GM13977 (cell line): ENCODE results near the gene AGO1.
A peak's percentile ranks its signal among the peaks of the same experiment; 100 is the strongest.
"Not testable (repeated sequence)": the region's sequence is repeated elsewhere in the genome, so short reads cannot be mapped to it uniquely, and the experiment has no call there.

Source experiments
- DNase-seq: peaks from one replicate; pipeline ENCODE4 v3.0.0; 2012; ENCODE audit warnings: low spot score
- in situ Hi-C: fragments of 300-500 bp; cut with MboI; formaldehyde crosslinking; loops from one replicate; pipeline ENCODE4 v1.12.0; 2022; ENCODE audit warnings: low sequenced_read_pairs, low pct_unique_long_range_greater_than_20kb, mixed read lengths, inconsistent platforms; ENCODE audit not compliant: unreplicated experiment
- TF ChIP-seq, protein P1 (sequence below): IDR thresholded peaks from 2 replicates; pipeline ENCODE4 v1.5.1; 2012; ENCODE audit warnings: mild to moderate bottlenecking, control low read depth; ENCODE audit not compliant: insufficient read depth; ENCODE audit errors: extremely low read depth, missing control alignments

The AGO1 gene

DNA sequence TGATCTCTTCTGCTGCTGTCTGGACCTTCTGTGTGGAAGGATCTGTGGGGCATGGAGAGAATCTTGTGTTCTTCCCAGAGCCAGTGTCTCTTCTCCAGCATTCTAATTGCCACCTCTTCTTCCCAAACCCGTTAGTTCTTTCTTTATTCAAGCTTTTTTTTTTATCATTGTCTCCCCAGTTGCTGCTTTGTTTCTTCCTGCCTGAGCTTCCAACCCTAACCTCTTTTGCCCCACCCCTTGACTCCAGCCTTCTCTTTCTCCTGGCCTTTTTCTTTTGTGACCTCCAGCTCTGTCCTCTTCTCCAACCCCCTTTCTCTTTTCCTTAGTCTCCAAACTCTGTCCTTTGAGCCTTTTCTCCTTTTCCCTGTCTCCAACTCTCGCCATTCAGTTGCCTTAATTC lies 4.5 kb downstream of the AGO1 start:
- in situ Hi-C loops, result no loop called here
- no peak for DNase-seq
- TF ChIP-seq, protein P1, sequence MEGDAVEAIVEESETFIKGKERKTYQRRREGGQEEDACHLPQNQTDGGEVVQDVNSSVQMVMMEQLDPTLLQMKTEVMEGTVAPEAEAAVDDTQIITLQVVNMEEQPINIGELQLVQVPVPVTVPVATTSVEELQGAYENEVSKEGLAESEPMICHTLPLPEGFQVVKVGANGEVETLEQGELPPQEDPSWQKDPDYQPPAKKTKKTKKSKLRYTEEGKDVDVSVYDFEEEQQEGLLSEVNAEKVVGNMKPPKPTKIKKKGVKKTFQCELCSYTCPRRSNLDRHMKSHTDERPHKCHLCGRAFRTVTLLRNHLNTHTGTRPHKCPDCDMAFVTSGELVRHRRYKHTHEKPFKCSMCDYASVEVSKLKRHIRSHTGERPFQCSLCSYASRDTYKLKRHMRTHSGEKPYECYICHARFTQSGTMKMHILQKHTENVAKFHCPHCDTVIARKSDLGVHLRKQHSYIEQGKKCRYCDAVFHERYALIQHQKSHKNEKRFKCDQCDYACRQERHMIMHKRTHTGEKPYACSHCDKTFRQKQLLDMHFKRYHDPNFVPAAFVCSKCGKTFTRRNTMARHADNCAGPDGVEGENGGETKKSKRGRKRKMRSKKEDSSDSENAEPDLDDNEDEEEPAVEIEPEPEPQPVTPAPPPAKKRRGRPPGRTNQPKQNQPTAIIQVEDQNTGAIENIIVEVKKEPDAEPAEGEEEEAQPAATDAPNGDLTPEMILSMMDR, result no peak

DNA sequence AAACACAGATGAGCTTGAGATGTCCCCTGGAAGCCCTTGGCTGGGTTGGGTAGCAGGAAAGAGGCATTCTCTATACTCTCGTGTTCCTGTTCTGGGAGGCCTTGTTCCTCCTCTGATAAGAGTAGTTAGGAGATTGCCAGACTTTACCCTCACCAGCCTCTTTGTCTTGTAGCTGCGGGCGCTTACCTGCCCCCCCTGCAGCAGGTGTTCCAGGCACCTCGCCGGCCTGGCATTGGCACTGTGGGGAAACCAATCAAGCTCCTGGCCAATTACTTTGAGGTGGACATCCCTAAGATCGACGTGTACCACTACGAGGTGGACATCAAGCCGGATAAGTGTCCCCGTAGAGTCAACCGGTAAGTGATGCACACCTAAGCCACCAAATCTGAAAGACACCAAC lies 5.2 kb downstream of the AGO1 start:
- in situ Hi-C loops, result no loop called here
- TF ChIP-seq, protein P1, result no peak
- no peak for DNase-seq

DNA sequence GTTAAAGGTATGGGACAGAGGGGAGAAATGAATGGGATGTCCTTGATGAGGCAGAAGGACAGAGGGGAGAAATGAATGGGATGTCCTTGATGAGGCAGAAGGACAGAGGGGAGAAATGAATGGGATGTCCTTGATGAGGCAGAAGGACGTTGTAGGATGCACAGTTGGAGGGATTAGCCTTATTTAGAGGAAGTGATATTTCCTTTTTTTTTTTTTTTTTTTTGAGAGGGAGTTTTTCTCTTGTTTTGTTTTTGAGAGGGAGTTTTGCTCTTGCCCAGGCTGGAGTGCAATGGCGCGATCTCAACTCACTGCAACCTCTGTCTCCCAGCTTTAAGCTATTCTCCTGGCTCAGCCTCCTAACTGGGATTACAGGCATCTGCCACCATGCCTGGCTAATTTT lies 6.0 kb downstream of the AGO1 start:
- in situ Hi-C loops, DNase-seq: not testable (repeated sequence)

DNA sequence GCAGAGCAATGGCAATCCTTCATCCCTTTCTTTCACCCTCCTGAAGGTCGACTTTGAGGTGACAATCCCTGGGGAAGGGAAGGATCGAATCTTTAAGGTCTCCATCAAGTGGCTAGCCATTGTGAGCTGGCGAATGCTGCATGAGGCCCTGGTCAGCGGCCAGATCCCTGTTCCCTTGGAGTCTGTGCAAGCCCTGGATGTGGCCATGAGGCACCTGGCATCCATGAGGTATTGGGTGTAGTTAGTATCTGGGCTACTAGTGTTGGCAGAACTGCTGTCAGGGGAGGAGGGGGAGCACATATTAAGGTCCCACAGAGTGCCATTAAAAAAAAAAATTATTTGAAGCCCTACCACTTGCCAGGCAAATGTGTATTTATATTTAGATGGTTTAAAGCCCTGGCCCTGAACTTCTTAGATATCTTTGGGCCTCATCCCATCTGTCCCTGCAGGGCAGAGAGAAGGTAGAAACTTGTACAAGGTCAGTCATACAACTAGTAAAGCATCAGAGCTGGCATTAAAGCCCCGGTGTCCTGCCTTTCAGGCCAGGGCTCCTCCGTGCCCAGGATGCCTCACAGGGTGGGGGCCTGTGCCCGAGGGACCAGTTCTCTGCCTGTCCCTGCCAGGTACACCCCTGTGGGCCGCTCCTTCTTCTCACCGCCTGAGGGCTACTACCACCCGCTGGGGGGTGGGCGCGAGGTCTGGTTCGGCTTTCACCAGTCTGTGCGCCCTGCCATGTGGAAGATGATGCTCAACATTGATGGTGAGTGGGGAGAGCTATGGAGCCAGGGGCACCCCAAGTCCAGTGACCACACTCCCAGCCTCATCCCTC lies 10.3 kb downstream of the AGO1 start:
- DNase-seq, result no peak
- TF ChIP-seq, protein P1, result no peak
- in situ Hi-C loops, result no loop called here

DNA sequence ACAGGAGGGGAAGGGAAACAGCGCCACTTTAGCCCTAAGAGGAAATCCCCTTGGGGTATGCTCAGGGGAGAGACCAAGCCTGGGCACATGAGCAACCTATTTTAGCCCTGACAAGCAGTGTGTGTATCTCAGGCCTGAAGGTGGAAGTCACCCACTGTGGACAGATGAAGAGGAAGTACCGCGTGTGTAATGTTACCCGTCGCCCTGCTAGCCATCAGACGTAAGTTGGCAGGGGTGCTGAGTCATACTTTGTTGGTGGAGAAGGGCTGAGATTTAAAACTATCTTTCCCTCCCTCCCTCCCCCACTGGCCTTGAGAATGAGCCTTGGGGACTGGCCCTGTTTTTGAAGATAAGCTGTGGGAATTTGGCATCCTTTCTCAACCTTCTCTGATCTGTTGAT lies 11.2 kb downstream of the AGO1 start:
- in situ Hi-C loops, result no loop called here
- peak; percentile 67 for DNase-seq
- TF ChIP-seq, protein P1, result no peak

DNA sequence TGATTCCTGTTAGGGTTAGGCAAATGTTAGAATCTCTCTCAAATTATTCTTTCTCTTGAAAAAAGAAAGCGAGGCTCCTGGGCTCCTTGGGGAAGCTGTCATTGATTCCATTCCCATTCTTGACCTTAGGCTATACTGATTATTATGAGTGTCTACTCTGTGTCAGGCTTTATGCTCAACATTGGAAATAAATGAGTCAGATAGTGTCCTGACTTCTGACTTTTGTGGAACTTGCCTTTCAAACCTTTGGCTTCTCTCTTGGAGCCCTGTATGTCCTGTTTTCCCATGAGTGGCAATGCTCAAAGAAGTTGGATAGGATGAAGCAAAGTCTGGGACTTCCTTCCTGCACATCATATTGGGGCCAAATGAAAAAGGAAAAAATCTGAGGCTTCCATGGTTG lies 11.6 kb downstream of the AGO1 start:
- no peak for DNase-seq
- in situ Hi-C loops, result no loop called here
- TF ChIP-seq, protein P1, result no peak

DNA sequence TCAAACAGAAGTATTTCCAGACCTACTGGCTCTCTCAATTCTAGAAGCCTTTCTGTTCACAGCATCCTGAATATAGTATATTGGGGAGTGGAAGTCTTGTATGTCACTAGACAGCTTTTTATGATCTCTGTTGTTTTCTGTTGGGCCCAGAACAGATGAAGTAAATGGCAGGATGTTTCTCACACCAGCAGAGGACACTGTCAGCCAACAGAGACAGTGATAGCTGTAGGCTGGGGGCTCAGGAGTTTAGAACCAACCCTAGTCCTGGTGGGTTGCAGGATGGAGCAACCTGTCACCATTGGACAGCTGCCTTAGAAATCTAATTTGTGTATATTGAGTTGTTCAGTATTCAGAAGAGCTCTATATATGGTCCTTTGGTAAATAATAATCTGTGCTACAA lies 16.9 kb downstream of the AGO1 start:
- in situ Hi-C loops, result no loop called here
- TF ChIP-seq, protein P1, result peak; percentile 24
- no peak for DNase-seq
